HepG2 (cell line): ENCODE results near the gene DSG4. TPM values are rescaled to one million over a fixed set of nuclear protein-coding genes. Genes with fewer than 3 reads are reported as not detected.

Experiments used
- BRF2 ChIP-seq: sonication (generic); formaldehyde crosslinking; IDR thresholded peaks from 2 replicates; pipeline ENCODE4 v1.8.1; 2022; ENCODE audit warnings: mild to moderate bottlenecking, missing genetic modification reagents
- GMEB1 ChIP-seq: sonication (generic); formaldehyde crosslinking; IDR thresholded peaks from 2 replicates; pipeline ENCODE4 v1.5.1; 2020; ENCODE audit warnings: missing genetic modification reagents, mild to moderate bottlenecking, borderline replicate concordance
- HOXA5 ChIP-seq: sonication (generic); formaldehyde crosslinking; IDR thresholded peaks from 2 replicates; pipeline ENCODE4 v1.4.0; 2020; ENCODE audit warnings: missing genetic modification reagents
- MIXL1 ChIP-seq: IDR thresholded peaks from 2 replicates; pipeline ENCODE4 v1.6.1; 2016
- POLR2AphosphoS5 ChIP-seq: IDR thresholded peaks from 2 replicates; pipeline ENCODE4 v1.6.1; 2012; ENCODE audit warnings: low read depth, low read length
- RERE ChIP-seq: IDR thresholded peaks from 2 replicates; pipeline ENCODE4 v1.6.1; 2016; ENCODE audit warnings: low read depth, missing genetic modification reagents, missing compliant biosample characterization
- SRY ChIP-seq: sonication (generic); formaldehyde crosslinking; IDR thresholded peaks from 2 replicates; pipeline ENCODE4 v1.8.0; 2022; ENCODE audit warnings: mild to moderate bottlenecking, missing genetic modification reagents
- TBP ChIP-seq: sonication (generic); formaldehyde crosslinking; IDR thresholded peaks from 2 replicates; pipeline ENCODE4 v1.5.0; 2020; ENCODE audit warnings: missing genetic modification reagents
- USF2 ChIP-seq, 2 experiments: sonication (generic) in 1 of 2; formaldehyde crosslinking in 1 of 2; IDR thresholded peaks; 2 replicates each; pipeline versions ENCODE4 v1.5.1 to v1.6.1; 2011 to 2020; ENCODE audit warnings: borderline replicate concordance in 1 of 2, low read depth in 1 of 2, low read length in 1 of 2, mild to moderate bottlenecking in 1 of 2, missing genetic modification reagents in 1 of 2, moderate library complexity in 1 of 2
- ZBTB43 ChIP-seq: sonication (generic); formaldehyde crosslinking; conservative IDR thresholded peaks from 2 replicates; pipeline ENCODE4 v1.4.0; 2020; ENCODE audit warnings: missing genetic modification reagents
- ZNF569 ChIP-seq: sonication (generic); formaldehyde crosslinking; IDR thresholded peaks from 2 replicates; pipeline ENCODE4 v1.5.0; 2020; ENCODE audit warnings: mild to moderate bottlenecking, missing genetic modification reagents, moderate library complexity, borderline replicate concordance
- ZNF570 ChIP-seq: sonication (generic); formaldehyde crosslinking; IDR thresholded peaks from 2 replicates; pipeline ENCODE4 v1.4.0; 2020; ENCODE audit warnings: mild to moderate bottlenecking, missing genetic modification reagents, borderline replicate concordance
- ZNF678 ChIP-seq: sonication (generic); formaldehyde crosslinking; IDR thresholded peaks from 2 replicates; pipeline ENCODE4 v1.4.0; 2020; ENCODE audit warnings: mild to moderate bottlenecking, missing genetic modification reagents
- polyA plus RNA-seq, 8 experiments: library from polyadenylated mRNA; depleted of rRNA in 3 of 8; stranded (reverse) in 7 of 8; unstranded in 1 of 8; fragments of >200 nt; fragmentation: Illumina TruSeq in 4 of 8; extraction: Trizol in 4 of 8; gene quantifications; 2 replicates each; pipeline versions ENCODE4 v1.2.1 to v1.2.3, GENCODE V29; 2011 to 2016; ENCODE audit warnings: low read depth in 4 of 8, missing spikeins in 1 of 8, mixed read lengths in 1 of 8; ENCODE audit not compliant: insufficient read depth in 1 of 8
- total RNA-seq, 5 experiments: library from RNA; depleted of rRNA; stranded (reverse); fragments of >200 nt; fragmentation: Illumina TruSeq; extraction: Trizol; gene quantifications; 2 replicates each; pipeline ENCODE4 v1.2.3, GENCODE V29; 2016; ENCODE audit warnings: low read depth in 1 of 5

The DSG4 gene
- total and polyA plus RNA-seq, 2 of the 13 experiments (the other 11 are each of a cell fraction or from before 2014, with no cell fraction given) = 0.07 TPM; not detected in 1

GRCh38 chr18:31382107-31382506, 5.5 kb downstream of the DSG4 start (continued):
- TF ChIP-seq USF2 (IDR thresholded peaks at IDR 0.05; ENCODE audit: low read depth, low read length) (no peak), USF2 (CRISPR knock-in tag; IDR thresholded peaks at IDR 0.05; ENCODE audit: borderline replicate concordance) (no peak), GMEB1 (CRISPR knock-in tag) (no peak), SRY (no peak), HOXA5 (CRISPR knock-in tag) (no peak), BRF2 (CRISPR knock-in tag) (no peak), ZNF570 (CRISPR knock-in tag) (no peak), RERE (CRISPR knock-in tag) (no peak), ZNF678 (no peak), ZNF569 (CRISPR knock-in tag) (no peak), POLR2AphosphoS5 (no peak), TBP (CRISPR knock-in tag) (no peak), ZBTB43 (no peak), MIXL1 (CRISPR knock-in tag) (no peak)
